ENCODE data around the gene PP2D1.
"Not testable (repeated sequence)": the region's sequence is repeated elsewhere in the genome, so short reads cannot be mapped to it uniquely, and the experiment has no call there.

Gene PP2D1

DNA sequence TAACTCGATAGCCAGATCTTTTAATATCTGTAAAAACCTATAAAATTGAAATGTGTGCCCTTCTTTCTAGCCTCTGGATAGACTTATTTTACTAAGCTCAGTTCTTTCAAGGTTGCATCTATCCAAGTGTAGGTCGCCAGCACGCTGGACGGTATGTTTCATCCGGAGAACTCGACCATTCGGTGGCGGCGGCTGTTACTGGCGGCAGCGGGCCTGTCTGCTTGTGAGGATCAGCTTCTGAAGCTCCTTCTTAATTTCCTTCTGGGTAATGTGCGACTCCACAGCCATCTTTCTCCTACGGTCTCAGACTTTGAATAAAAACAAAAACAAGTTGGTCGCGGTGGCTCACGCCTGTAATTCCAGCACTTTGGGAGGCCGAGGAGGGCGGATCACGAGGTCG lies 4.1 kb downstream of the PP2D1 start:
- no peak for DNase-seq (ENCODE audit: low read depth)
- no peak overlapping the region for H3K4me3 ChIP-seq (ENCODE audit: low read depth, low read length)
- no peak for TF ChIP-seq MYC (IDR thresholded peaks at IDR 0.05; ENCODE audit: low read depth, low read length)
- no peak for TF ChIP-seq POLR2A (IDR thresholded peaks at IDR 0.05; ENCODE audit: extremely low read depth, insufficient read length)
- TF ChIP-seq MAX (IDR thresholded peaks at IDR 0.05; ENCODE audit: low read depth, low read length): no peak
- TF ChIP-seq, protein P1, sequence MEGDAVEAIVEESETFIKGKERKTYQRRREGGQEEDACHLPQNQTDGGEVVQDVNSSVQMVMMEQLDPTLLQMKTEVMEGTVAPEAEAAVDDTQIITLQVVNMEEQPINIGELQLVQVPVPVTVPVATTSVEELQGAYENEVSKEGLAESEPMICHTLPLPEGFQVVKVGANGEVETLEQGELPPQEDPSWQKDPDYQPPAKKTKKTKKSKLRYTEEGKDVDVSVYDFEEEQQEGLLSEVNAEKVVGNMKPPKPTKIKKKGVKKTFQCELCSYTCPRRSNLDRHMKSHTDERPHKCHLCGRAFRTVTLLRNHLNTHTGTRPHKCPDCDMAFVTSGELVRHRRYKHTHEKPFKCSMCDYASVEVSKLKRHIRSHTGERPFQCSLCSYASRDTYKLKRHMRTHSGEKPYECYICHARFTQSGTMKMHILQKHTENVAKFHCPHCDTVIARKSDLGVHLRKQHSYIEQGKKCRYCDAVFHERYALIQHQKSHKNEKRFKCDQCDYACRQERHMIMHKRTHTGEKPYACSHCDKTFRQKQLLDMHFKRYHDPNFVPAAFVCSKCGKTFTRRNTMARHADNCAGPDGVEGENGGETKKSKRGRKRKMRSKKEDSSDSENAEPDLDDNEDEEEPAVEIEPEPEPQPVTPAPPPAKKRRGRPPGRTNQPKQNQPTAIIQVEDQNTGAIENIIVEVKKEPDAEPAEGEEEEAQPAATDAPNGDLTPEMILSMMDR (IDR thresholded peaks at IDR 0.05; ENCODE audit: low read depth, low read length): no peak

DNA sequence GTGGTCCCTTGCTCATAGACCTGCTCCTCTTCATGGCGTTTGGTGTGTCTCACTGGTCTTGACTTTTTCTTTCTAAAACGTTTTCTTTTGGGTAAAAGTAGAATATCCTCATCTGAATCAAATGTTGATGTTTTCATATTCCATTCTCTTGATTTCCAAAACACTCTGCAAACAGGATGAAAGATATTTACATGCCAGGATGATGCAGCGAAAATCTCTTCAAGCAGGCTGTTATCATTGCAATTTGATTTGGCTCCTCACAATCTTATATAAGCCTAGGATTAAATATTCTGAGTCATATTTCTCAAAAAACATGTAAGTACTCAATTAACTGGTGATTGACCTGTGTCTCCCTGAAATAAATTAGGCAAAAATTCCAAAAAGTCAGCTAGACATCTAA lies 10.1 kb downstream of the PP2D1 start:
- H3K4me3 ChIP-seq (ENCODE audit: low read depth, low read length): no peak overlapping the region
- DNase-seq (ENCODE audit: low read depth): no peak
- TF ChIP-seq MYC (IDR thresholded peaks at IDR 0.05; ENCODE audit: low read depth, low read length) (no peak), POLR2A (IDR thresholded peaks at IDR 0.05; ENCODE audit: extremely low read depth, insufficient read length) (no peak), MAX (IDR thresholded peaks at IDR 0.05; ENCODE audit: low read depth, low read length) (no peak)
- TF ChIP-seq, protein P1 (IDR thresholded peaks at IDR 0.05; ENCODE audit: low read depth, low read length): no peak

- H3K4me3 ChIP-seq (ENCODE audit: low read depth, low read length): no peak overlapping the region
- DNase-seq (ENCODE audit: low read depth): no peak
- TF ChIP-seq, protein P1 (IDR thresholded peaks at IDR 0.05; ENCODE audit: low read depth, low read length): no peak
- TF ChIP-seq MAX (IDR thresholded peaks at IDR 0.05; ENCODE audit: low read depth, low read length) (no peak), MYC (IDR thresholded peaks at IDR 0.05; ENCODE audit: low read depth, low read length) (no peak), POLR2A (IDR thresholded peaks at IDR 0.05; ENCODE audit: extremely low read depth, insufficient read length) (no peak)
Measured at GRCh38 chr3:19997502-19997901, 14.6 kb downstream of the PP2D1 start.

GRCh38 chr3:19994796-19995195 lies 17.3 kb downstream of the PP2D1 start:
- TF ChIP-seq MYC (IDR thresholded peaks at IDR 0.05; ENCODE audit: low read depth, low read length) (no peak), POLR2A (IDR thresholded peaks at IDR 0.05; ENCODE audit: extremely low read depth, insufficient read length) (no peak), MAX (IDR thresholded peaks at IDR 0.05; ENCODE audit: low read depth, low read length) (no peak)
- TF ChIP-seq, protein P1 (IDR thresholded peaks at IDR 0.05; ENCODE audit: low read depth, low read length): no peak
- H3K4me3 ChIP-seq (ENCODE audit: low read depth, low read length): no peak overlapping the region
- no peak for DNase-seq (ENCODE audit: low read depth)

DNA sequence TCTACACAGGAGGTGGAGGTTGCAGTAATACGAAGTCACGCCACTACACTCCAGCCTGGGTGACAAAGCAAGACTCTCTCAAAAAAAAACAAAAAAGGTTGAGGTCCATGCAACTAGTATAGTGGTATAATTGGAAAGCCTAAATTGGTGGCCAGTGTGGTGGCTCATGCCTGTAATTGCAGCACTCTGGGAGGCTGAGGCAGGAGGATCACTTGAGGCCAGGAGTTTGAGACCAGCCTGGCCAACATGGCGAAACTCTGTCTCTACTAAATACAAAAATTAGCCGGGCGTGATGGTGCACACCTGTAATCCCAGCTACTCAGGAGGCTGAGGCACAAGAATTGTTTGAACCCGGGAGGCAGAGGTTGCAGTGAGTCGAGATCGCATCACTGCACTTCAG lies 23.2 kb downstream of the PP2D1 start:
- not testable (repeated sequence) for DNase-seq (ENCODE audit: low read depth)

GRCh38 chr3:19972054-19972453 lies 40.0 kb downstream of the PP2D1 start:
- no peak overlapping the region for H3K4me3 ChIP-seq (ENCODE audit: low read depth, low read length)
- no peak for DNase-seq (ENCODE audit: low read depth)
- TF ChIP-seq, protein P1 (IDR thresholded peaks at IDR 0.05; ENCODE audit: low read depth, low read length): no peak
- TF ChIP-seq MYC (IDR thresholded peaks at IDR 0.05; ENCODE audit: low read depth, low read length) (no peak), MAX (IDR thresholded peaks at IDR 0.05; ENCODE audit: low read depth, low read length) (no peak), POLR2A (IDR thresholded peaks at IDR 0.05; ENCODE audit: extremely low read depth, insufficient read length) (no peak)

More for the DNA sequence above, 23.2 kb downstream of the PP2D1 start:
- not testable (repeated sequence) for H3K4me3 ChIP-seq (ENCODE audit: low read depth, low read length)
